Choroid plexus epithelial cell (primary cell): ENCODE measurements around the gene WWOX.

Experiments
- DNase-seq: peaks from one replicate; pipeline ENCODE4 v3.0.0-alpha.2; 2010; ENCODE audit warnings: low read depth
- H3K4me3 ChIP-seq: 2 replicates; pipeline ENCODE4 v1.5.1; 2011; ENCODE audit warnings: low read depth, mild to moderate bottlenecking, control low read depth, low read length, moderate library complexity
- TF ChIP-seq, protein P1 (sequence below): conservative IDR thresholded peaks from 2 replicates; pipeline ENCODE4 v1.5.1; 2011; ENCODE audit warnings: low read depth, mild to moderate bottlenecking, control low read depth, inconsistent platforms, low read length, moderate library complexity

Gene WWOX

DNA sequence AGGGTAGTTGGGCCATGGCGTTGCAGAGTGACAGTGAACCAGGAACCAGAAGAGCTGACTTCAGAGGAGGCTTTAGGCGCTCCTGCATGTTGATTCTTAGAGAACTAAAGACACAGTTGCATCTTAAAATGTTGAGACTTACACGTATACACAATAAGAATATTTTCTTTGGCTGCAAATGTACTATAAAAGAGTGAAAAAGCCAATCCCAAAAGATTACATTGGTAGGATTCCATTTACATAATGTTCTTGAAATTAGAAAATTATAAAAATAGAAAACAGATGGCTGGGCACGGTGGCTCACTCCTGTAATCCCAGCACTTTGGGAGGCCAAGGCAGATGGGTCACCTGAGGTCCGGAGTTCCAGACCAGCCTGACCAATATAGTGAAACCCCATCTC, 738.8 kb downstream of the WWOX start:
- no peak for DNase-seq
- no peak overlapping the region for H3K4me3 ChIP-seq
- TF ChIP-seq, protein P1, sequence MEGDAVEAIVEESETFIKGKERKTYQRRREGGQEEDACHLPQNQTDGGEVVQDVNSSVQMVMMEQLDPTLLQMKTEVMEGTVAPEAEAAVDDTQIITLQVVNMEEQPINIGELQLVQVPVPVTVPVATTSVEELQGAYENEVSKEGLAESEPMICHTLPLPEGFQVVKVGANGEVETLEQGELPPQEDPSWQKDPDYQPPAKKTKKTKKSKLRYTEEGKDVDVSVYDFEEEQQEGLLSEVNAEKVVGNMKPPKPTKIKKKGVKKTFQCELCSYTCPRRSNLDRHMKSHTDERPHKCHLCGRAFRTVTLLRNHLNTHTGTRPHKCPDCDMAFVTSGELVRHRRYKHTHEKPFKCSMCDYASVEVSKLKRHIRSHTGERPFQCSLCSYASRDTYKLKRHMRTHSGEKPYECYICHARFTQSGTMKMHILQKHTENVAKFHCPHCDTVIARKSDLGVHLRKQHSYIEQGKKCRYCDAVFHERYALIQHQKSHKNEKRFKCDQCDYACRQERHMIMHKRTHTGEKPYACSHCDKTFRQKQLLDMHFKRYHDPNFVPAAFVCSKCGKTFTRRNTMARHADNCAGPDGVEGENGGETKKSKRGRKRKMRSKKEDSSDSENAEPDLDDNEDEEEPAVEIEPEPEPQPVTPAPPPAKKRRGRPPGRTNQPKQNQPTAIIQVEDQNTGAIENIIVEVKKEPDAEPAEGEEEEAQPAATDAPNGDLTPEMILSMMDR: no peak

DNA sequence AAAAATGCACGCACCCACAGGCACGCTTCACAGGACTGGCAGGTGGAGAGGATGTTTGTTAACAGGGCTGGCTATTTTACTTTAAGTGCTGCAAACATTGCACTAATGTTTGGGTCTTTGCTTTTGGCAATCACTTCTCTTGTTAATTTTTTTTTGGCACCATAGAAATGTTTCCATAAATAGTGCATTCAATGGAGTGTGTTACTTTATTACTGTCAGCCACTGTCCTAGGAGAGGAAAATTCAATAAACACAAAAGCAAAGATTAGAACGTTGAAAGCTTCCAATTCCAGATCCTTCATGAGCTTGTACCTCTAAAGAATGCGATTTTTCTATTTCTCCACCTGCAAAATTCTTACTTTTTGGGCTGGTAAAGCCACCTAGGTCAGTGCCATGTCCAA, 743.5 kb downstream of the WWOX start:
- TF ChIP-seq, protein P1: no peak
- DNase-seq: no peak
- H3K4me3 ChIP-seq: no peak overlapping the region

DNA sequence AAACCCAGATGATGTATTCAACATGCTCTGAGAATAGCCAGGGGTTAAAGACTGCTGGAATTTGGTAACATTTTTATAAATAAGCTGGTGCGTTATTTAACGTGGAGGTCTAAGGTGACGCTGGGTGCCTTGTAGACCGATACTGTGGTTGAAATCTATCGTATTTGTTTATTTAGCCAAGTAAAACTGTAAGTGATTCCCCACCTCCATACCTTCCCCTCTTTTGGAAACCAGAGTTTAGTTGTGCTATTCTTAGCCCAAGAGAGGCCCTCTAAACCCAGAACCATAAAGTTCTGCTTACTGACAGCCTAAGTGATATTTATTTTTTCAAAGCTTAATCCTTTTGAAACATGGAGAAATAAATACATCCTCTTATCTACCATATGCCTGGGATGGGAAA, 744.5 kb downstream of the WWOX start:
- DNase-seq: no peak
- TF ChIP-seq, protein P1: no peak
- H3K4me3 ChIP-seq: no peak overlapping the region

DNA sequence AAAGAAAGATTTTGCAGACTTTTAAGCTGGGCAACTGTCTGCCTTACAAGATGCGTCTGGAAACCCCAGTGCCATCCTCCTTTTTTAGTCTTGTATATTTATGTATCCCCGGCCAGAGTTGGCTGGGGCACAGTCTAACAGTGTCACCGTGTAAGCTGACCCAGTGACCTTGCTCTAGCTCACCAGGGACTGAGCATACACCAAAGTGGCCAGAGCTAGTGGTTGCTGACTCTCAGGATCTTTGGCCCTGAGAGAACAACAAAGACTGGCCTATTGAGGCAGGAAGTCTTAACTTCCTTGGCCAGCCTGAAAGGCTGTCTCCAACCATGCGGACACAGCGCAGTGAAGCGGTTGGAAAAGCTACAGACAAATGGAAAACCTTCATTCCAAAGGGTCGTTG, 745.2 kb downstream of the WWOX start:
- H3K4me3 ChIP-seq: no peak overlapping the region
- no peak for DNase-seq
- TF ChIP-seq, protein P1: no peak

DNA sequence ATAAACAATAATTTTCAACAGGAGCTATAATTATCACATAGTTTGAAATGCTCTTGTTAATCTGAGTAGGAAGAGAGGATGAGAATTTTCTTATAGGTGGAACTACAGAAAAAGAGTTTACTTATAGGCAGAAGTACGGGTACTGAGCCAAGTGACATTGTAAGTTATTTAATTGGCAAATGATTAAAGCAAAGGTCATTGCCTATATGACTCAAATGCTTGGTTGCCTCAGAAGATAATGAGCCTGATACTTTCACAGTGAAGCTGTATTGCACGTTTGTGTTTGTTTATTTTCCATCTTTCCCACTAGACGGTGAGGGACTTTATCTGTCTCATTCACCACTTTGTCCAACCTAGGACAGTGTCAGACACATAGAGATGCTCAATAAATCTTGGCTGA, 751.8 kb downstream of the WWOX start:
- no peak overlapping the region for H3K4me3 ChIP-seq
- no peak for DNase-seq
- TF ChIP-seq, protein P1: no peak

DNA sequence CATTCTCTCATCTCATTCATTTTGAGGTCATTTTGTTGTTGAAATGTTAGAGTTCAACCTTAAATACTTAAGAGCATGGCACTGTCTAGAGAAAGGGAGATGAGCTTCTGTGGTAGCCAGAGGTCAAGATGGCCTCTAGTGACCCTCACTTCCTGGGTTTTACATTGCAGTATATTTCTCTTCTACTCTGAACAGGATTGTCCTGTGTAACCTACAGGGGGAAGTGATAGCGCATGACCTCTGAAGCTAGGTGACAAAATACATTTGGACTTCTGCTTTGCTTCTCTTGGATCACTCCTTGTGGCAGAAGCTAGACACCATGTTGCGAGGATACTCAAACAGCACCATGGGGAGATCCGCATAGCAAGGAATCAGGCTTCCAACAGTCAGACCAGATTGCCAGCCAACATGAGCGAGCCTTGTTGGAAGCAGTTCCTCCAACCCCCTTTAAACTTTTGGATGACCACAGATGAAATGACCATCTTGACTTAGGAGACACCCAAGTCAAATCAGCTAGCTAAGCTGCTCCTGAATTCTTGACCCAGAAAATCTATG, 752.7 kb downstream of the WWOX start:
- DNase-seq: no peak
- no peak overlapping the region for H3K4me3 ChIP-seq
- TF ChIP-seq, protein P1: no peak

DNA sequence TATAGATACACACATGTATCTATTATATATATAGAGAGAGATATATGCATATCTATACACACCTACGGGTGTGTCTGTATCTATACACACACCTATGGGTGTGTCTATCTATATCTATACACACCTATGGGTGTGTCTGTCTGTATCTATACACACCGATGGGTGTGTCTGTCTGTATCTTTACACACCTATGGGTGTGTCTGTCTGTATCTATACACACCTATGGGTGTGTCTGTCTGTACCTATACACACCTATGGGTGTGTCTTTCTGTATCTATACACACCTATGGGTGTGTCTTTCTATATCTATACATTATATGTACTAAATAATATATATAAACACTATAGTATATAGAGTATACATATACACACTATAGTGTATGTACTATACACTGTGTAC, 762.6 kb downstream of the WWOX start:
- no peak for DNase-seq
- no peak overlapping the region for H3K4me3 ChIP-seq
- TF ChIP-seq, protein P1: no peak
